Fibroblast of mammary gland (primary cell): Measurements from ENCODE around the gene CRK.
"Not testable (repeated sequence)": the region's sequence is repeated elsewhere in the genome, so short reads cannot be mapped to it uniquely, and the experiment has no call there.

Experiments used
- DNase-seq: peaks from one replicate; pipeline ENCODE4 v3.0.0-alpha.2; 2010; ENCODE audit warnings: low read depth
- H3K4me3 ChIP-seq: 2 replicates; pipeline ENCODE4 v1.5.1; 2011; ENCODE audit warnings: low read depth, mild to moderate bottlenecking, low read length, moderate library complexity; ENCODE audit not compliant: control insufficient read depth
- CTCF ChIP-seq: conservative IDR thresholded peaks from 2 replicates; pipeline ENCODE4 v1.5.1; 2011; ENCODE audit warnings: low read depth, low read length, inconsistent platforms; ENCODE audit not compliant: control insufficient read depth, insufficient read depth

CRK gene

GRCh38 chr17:1384905-1385435, 71.1 kb downstream of the CRK start:
- TF ChIP-seq CTCF = no peak
- no peak for DNase-seq
- no peak overlapping the region for H3K4me3 ChIP-seq

GRCh38 chr17:1379930-1380313, 76.1 kb downstream of the CRK start:
- no peak overlapping the region for H3K4me3 ChIP-seq
- TF ChIP-seq CTCF = no peak
- DNase-seq = no peak

- H3K4me3 ChIP-seq = no peak overlapping the region
- TF ChIP-seq CTCF = no peak
- no peak for DNase-seq
These were observed 76.7 kb downstream of the CRK start for GRCh38 chr17:1379208-1379929.

- DNase-seq = peak; percentile 43
- H3K4me3 ChIP-seq = not testable (repeated sequence)
These were observed 77.6 kb downstream of the CRK start for GRCh38 chr17:1378476-1378860.

- no peak for TF ChIP-seq CTCF
- no peak for DNase-seq
- no peak overlapping the region for H3K4me3 ChIP-seq
These were observed 78.7 kb downstream of the CRK start for GRCh38 chr17:1377334-1377733.

GRCh38 chr17:1376061-1376460, 80.0 kb downstream of the CRK start:
- H3K4me3 ChIP-seq = no peak overlapping the region
- TF ChIP-seq CTCF = no peak

GRCh38 chr17:1375615-1376014, 80.4 kb downstream of the CRK start:
- no peak for TF ChIP-seq CTCF
- no peak overlapping the region for H3K4me3 ChIP-seq
- no peak for DNase-seq

More at GRCh38 chr17:1376061-1376460, 80.0 kb downstream of the CRK start:
- no peak for DNase-seq
